ENCODE data around the gene CSTF3.
A peak's percentile ranks its signal among the peaks of the same experiment; 100 is the strongest.

Gene CSTF3

DNA sequence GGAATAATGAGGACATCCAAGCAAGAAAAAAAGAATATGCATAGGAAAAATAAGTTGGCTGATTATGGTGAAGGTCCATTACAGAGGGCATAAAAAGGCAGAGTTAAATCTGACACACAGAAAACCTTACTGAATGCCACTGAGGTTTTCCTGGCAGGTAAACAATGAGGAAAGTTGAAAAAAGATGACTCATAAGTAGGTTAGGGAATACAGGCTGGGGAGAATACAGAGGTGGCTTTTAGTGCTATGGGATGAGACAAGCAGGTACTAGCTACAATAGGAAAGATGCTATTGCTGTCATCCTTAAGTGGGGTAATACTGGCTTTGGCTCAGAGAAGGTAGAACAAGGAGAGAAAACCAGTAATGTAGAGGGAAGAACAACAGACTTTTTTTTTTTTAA lies 44.7 kb downstream of the CSTF3 start:
- TF ChIP-seq, protein P1, sequence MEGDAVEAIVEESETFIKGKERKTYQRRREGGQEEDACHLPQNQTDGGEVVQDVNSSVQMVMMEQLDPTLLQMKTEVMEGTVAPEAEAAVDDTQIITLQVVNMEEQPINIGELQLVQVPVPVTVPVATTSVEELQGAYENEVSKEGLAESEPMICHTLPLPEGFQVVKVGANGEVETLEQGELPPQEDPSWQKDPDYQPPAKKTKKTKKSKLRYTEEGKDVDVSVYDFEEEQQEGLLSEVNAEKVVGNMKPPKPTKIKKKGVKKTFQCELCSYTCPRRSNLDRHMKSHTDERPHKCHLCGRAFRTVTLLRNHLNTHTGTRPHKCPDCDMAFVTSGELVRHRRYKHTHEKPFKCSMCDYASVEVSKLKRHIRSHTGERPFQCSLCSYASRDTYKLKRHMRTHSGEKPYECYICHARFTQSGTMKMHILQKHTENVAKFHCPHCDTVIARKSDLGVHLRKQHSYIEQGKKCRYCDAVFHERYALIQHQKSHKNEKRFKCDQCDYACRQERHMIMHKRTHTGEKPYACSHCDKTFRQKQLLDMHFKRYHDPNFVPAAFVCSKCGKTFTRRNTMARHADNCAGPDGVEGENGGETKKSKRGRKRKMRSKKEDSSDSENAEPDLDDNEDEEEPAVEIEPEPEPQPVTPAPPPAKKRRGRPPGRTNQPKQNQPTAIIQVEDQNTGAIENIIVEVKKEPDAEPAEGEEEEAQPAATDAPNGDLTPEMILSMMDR (IDR thresholded peaks at IDR 0.05; ENCODE audit: low read depth, low read length): no peak
- DNase-seq (ENCODE audit: extremely low read depth, low read depth): no peak

DNA sequence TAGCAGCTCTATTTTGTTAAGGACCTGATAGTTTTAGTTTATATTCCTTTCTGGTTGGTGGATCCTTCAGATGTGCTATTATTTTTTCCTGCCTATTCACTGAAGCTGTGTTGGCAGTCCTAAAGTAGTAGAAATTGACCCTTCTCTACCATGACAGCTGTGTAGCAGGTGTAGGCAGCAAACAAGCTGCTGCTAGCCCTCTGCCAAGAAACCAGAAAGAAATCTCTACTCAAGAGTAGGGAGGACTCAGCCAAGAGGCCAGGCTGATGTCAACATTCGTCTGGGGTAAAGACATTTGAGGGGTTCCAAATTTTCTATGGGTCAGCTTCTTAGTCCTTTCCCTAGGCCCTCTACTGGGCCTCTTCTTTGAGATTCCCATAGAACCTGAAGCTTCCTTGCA lies 51.2 kb downstream of the CSTF3 start:
- TF ChIP-seq, protein P1 (IDR thresholded peaks at IDR 0.05; ENCODE audit: low read depth, low read length): no peak
- no peak for DNase-seq (ENCODE audit: extremely low read depth, low read depth)

- TF ChIP-seq, protein P1 (IDR thresholded peaks at IDR 0.05; ENCODE audit: low read depth, low read length): no peak
- no peak for DNase-seq (ENCODE audit: extremely low read depth, low read depth)
Observed at GRCh38 chr11:33109294-33109895, 51.9 kb downstream of the CSTF3 start.

DNA sequence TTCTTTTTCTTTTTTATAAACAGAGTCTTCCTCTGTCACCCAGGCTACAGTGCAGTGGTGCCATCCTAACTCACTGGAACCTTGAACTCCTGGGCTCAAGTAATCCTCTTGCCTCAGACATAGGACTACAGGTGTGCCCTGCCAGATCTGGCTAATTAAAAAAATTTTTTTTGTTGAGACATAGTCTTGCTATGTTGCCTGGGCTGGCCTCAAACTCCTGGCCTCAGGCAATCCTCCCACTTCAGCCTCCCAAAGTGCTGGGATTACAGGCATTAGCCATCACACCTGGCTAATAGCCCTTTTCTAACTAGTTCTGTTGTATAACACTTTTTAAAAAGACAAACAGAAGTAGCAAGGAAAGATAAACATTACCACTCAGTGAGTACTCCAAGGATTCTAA lies 57.4 kb downstream of the CSTF3 start:
- TF ChIP-seq, protein P1 (IDR thresholded peaks at IDR 0.05; ENCODE audit: low read depth, low read length): no peak
- no peak for DNase-seq (ENCODE audit: extremely low read depth, low read depth)

- DNase-seq (ENCODE audit: extremely low read depth, low read depth): no peak
- TF ChIP-seq, protein P1 (IDR thresholded peaks at IDR 0.05; ENCODE audit: low read depth, low read length): no peak
Observed at GRCh38 chr11:33094157-33094556, 67.1 kb downstream of the CSTF3 start.

GRCh38 chr11:33089776-33090175 lies 71.5 kb downstream of the CSTF3 start:
- TF ChIP-seq, protein P1 (IDR thresholded peaks at IDR 0.05; ENCODE audit: low read depth, low read length): peak; percentile 1
- DNase-seq (ENCODE audit: extremely low read depth, low read depth): no peak

- TF ChIP-seq, protein P1 (IDR thresholded peaks at IDR 0.05; ENCODE audit: low read depth, low read length): no peak
Observed at GRCh38 chr11:33086017-33086416, 75.3 kb downstream of the CSTF3 start.

More at GRCh38 chr11:33086017-33086416, 75.3 kb downstream of the CSTF3 start:
- DNase-seq (ENCODE audit: extremely low read depth, low read depth): no peak

Data from AG09319 (cell line).